A549 (cell line): Measurements from ENCODE around the gene MACROD1.

Experiments used
- SMC3 ChIP-seq: fragments of >200 bp; sonication (Bioruptor Twin); formaldehyde crosslinking; IDR thresholded peaks from 3 replicates; pipeline ENCODE4 v1.6.1; 2018; ENCODE audit warnings: inconsistent platforms
- ZFP36 ChIP-seq: fragments of 450-650 bp; IDR thresholded peaks from 2 replicates; pipeline ENCODE4 v1.6.1; 2014; ENCODE audit warnings: borderline replicate concordance; ENCODE audit not compliant: partially characterized antibody
- TF ChIP-seq, protein P1 (sequence below): fragments of 200-600 bp; sonication (generic); IDR thresholded peaks from 2 replicates; pipeline ENCODE4 v1.6.1; 2016; ENCODE audit warnings: antibody characterized with exemption, mild to moderate bottlenecking, moderate library complexity
- TF ChIP-seq, protein P2 (sequence below): fragments of >200 bp; sonication (Bioruptor Twin); formaldehyde crosslinking; IDR thresholded peaks from 3 replicates; pipeline ENCODE4 v1.5.1; 2016

DNA sequence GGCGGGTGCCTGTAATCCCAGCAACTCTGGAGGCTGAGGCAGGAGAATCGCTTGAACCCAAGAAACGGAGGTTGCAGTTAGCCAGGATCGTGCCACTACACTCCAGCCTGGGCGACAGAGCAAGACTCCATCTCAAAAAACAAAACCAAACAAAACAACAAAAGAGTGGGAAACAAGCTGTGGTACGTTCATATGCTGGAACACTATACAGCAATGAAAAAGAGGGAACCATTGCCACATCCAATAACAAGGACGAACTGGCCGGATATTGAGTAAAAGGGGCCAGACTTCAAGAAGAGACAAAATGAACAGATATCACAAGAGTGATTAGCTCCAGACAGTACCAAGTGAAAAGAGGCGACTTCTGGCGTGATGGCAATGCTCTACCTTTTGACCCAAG, 4.9 kb downstream of the MACROD1 start:
- TF ChIP-seq SMC3 (no peak), ZFP36 (no peak)
- TF ChIP-seq, protein P1, sequence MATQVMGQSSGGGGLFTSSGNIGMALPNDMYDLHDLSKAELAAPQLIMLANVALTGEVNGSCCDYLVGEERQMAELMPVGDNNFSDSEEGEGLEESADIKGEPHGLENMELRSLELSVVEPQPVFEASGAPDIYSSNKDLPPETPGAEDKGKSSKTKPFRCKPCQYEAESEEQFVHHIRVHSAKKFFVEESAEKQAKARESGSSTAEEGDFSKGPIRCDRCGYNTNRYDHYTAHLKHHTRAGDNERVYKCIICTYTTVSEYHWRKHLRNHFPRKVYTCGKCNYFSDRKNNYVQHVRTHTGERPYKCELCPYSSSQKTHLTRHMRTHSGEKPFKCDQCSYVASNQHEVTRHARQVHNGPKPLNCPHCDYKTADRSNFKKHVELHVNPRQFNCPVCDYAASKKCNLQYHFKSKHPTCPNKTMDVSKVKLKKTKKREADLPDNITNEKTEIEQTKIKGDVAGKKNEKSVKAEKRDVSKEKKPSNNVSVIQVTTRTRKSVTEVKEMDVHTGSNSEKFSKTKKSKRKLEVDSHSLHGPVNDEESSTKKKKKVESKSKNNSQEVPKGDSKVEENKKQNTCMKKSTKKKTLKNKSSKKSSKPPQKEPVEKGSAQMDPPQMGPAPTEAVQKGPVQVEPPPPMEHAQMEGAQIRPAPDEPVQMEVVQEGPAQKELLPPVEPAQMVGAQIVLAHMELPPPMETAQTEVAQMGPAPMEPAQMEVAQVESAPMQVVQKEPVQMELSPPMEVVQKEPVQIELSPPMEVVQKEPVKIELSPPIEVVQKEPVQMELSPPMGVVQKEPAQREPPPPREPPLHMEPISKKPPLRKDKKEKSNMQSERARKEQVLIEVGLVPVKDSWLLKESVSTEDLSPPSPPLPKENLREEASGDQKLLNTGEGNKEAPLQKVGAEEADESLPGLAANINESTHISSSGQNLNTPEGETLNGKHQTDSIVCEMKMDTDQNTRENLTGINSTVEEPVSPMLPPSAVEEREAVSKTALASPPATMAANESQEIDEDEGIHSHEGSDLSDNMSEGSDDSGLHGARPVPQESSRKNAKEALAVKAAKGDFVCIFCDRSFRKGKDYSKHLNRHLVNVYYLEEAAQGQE = no peak
- TF ChIP-seq, protein P2, sequence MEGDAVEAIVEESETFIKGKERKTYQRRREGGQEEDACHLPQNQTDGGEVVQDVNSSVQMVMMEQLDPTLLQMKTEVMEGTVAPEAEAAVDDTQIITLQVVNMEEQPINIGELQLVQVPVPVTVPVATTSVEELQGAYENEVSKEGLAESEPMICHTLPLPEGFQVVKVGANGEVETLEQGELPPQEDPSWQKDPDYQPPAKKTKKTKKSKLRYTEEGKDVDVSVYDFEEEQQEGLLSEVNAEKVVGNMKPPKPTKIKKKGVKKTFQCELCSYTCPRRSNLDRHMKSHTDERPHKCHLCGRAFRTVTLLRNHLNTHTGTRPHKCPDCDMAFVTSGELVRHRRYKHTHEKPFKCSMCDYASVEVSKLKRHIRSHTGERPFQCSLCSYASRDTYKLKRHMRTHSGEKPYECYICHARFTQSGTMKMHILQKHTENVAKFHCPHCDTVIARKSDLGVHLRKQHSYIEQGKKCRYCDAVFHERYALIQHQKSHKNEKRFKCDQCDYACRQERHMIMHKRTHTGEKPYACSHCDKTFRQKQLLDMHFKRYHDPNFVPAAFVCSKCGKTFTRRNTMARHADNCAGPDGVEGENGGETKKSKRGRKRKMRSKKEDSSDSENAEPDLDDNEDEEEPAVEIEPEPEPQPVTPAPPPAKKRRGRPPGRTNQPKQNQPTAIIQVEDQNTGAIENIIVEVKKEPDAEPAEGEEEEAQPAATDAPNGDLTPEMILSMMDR = no peak
